AG10803 (cell line): Measurements from ENCODE around the gene PKMYT1.

Experiments
- DNase-seq: peaks from one replicate; pipeline ENCODE4 v3.0.0; 2010; ENCODE audit warnings: low read depth
- H3K4me3 ChIP-seq: 2 replicates; pipeline ENCODE4 v1.5.1; 2011; ENCODE audit warnings: mild to moderate bottlenecking, low read length, control low read depth
- TF ChIP-seq, protein P1 (sequence below): conservative IDR thresholded peaks from 2 replicates; pipeline ENCODE4 v1.5.1; 2011; ENCODE audit warnings: mild to moderate bottlenecking, low read length, control low read depth, inconsistent platforms

The PKMYT1 gene

DNA sequence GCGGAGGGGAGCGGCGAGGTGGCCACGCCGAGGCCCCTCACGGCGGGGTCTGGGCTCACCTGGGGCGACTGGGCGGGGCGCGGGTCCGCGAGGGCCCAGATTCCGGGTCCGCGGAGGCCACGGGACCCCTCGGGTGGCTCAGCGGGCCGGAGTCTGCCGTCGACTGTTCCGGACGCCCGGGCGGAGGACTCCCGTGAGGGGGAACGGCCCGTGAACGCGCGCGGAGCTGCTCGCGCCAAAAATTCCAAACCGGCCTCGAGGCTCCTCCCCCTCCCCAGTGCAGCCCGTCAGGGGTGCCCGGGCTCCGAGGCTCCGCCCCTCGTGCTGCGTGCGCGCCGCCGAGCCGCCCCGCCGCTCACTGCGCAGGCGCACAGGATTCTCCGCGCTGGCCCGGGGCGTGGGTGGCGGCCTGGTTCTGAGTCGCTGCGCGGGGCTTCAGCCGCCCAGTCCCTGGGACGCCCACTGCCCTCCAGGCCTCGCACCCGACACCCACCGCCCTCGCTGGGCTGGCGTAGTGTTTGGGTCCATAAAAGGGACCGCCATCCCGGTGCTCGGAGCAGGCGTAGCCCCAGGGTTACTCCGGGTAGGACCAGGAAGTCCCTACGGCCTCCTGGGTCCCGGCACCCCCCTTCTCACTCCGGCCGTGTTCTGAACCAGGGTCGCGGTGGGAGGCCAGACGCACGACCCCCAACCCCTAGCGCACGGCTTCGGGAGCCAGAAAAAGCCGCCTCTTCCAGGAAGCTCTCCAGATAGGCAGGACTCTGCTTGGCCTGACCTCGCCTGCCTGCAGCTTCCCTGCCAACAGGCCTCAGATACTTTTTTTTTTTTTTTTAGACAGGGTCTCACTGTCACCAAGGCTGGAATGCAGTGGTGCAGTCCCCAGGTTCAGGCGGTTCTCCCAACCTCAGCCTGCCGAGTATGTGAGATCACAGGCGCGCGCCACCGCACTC lies at the start of gene PKMYT1:
Gene PKMYT1 (minus strand): TSS at position 220 of the 950 bp plus-strand sequence. CDS start 789 bp downstream, outside the sequence.
- peak; percentile 76 for DNase-seq
- peak within 1 kb of the TSS; percentile 85 for H3K4me3 ChIP-seq
- TF ChIP-seq, protein P1, sequence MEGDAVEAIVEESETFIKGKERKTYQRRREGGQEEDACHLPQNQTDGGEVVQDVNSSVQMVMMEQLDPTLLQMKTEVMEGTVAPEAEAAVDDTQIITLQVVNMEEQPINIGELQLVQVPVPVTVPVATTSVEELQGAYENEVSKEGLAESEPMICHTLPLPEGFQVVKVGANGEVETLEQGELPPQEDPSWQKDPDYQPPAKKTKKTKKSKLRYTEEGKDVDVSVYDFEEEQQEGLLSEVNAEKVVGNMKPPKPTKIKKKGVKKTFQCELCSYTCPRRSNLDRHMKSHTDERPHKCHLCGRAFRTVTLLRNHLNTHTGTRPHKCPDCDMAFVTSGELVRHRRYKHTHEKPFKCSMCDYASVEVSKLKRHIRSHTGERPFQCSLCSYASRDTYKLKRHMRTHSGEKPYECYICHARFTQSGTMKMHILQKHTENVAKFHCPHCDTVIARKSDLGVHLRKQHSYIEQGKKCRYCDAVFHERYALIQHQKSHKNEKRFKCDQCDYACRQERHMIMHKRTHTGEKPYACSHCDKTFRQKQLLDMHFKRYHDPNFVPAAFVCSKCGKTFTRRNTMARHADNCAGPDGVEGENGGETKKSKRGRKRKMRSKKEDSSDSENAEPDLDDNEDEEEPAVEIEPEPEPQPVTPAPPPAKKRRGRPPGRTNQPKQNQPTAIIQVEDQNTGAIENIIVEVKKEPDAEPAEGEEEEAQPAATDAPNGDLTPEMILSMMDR = no peak

DNA sequence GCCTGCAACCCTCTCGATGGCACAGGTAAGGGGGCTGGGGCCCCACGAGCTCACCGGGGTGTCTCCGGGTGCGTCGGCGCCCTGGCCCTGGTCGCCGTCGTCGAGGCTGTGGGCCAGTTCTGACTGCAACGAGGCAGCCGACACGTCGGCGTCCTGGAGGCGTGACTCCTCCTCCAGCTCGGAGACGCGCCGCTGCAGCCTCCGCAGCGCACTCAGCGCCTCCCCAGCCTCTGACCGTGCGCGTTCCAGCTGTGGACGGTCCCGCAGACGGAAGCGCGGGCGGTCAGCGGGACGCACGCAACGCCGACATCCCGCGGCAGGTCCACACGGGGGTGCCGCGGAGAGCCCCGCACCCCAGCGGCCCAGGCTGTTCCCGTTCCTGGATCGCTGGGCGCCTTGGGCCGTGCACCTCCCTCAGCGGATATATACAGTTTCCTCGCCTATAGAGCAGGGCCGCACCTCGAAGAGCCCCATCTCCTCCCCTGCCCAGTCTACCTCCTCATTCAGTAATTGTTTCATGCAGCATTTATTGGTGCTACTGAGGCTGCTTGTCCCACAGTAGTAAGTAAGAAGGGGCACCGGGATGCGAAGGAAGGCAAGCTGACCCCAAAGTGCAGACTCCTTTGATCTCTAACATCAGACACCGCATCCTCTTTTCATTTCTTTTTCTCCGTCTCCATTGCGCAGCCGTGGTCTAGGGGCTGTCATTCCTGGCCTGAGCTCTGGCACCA lies 49.4 kb upstream of the PKMYT1 start:
- DNase-seq = peak; percentile 41
- TF ChIP-seq, protein P1 = no peak
- H3K4me3 ChIP-seq = peak overlapping the region; percentile 7; the same call in 1 of the 2 replicates

GRCh38 chr16:3028716-3029319 lies 48.6 kb upstream of the PKMYT1 start:
- H3K4me3 ChIP-seq = no peak overlapping the region
- DNase-seq = no peak
- TF ChIP-seq, protein P1 = no peak

DNA sequence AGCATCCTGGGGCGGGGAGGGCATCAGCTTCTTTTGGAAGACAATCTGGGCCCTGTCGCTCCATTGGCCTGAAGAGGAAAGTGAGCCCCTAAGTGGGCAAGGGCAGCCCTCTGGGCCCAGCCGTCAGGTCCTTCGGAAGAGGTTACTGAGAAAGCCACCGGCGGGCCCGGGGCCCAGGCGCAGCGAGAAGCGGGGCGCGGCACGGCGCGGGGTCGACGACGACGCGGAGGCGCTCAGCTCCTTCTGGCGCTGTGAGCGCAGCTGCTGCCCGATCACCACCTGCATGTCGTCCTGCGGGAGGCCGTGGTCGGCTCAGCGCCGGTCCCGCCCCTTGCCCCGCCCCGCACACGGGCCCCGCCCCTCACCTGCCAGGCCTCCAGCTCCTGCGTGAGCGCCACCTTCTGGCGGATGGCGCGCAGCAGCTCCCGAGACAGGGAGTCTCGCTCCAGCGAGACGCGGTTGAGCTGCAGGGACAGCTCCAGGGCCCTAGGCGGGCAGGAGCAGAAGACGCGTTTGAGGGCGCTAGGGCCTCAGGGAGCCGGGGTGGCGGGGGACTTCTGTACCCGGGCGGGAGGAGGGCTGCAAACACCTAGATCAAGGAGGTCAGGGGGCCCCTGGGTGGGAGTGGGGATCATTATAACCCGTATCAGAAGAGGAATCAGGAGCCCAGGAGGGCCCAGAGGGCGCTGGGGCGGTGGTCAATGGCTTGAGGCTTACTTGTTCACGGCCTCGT lies 47.9 kb upstream of the PKMYT1 start:
- DNase-seq = peak; percentile 46
- H3K4me3 ChIP-seq = no peak overlapping the region
- TF ChIP-seq, protein P1 = peak; percentile 51

DNA sequence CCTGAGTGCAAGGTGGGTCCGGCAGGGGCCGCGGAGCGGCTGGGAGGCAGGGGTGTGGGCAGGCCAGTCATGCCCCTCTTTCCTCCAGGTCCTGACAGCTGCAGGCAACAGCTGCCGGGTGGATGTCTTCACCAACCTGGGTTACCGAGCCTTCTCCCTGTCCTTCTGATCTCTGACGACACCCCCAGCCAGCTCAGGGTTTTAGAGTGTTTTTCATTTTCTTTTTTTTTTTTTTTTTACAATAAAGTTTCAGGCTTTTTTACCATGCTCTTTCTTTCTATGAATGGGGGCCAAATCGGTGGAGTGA lies 47.2 kb upstream of the PKMYT1 start:
- TF ChIP-seq, protein P1 = no peak
- no peak for DNase-seq
- no peak overlapping the region for H3K4me3 ChIP-seq

DNA sequence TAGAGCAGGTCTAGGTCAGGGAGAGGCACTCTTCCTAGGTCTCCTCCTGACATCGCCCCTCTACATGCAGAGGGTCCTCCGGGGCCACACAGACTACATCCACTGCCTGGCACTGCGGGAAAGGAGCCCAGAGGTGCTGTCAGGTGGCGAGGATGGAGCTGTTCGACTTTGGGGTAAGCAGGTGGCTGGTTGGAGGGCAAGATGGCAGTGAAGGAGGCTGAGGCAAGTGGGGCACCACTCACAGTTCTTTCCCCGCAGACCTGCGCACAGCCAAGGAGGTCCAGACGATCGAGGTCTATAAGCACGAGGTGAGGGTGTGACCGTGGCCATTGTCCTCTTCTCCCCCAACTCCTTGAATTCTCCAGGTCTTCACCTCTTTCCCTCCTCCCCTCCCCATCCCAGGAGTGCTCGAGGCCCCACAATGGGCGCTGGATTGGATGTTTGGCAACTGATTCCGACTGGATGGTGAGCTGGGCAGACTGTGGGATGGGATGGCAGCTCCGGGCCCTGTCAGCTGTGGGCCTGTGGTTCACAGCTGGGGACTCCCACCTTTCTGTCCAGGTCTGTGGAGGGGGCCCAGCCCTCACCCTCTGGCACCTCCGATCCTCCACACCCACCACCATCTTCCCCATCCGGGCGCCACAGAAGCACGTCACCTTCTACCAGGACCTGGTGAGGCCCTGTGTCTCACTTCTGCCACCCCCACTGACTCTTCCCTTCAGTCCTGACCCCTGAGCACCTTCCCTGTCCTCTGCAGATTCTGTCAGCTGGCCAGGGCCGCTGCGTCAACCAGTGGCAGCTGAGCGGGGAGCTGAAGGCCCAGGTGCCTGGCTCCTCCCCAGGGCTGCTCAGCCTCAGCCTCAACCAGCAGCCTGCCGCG lies 46.6 kb upstream of the PKMYT1 start:
- TF ChIP-seq, protein P1 = no peak
- no peak overlapping the region for H3K4me3 ChIP-seq
- no peak for DNase-seq
